MCF 10A (cell line): Measurements from ENCODE around the gene PTPN3. TPM values are rescaled to one million over a fixed set of nuclear protein-coding genes. Genes with fewer than 3 reads are reported as not detected.

ENCODE experiments used
- BruUV-seq: library from RNA; stranded (reverse); fragments of 400-500 nt; replicated peaks from 2 replicates; lab custom pipeline; 2021; lab: Mats Ljungman, UMichigan
- CTCF ChIA-PET: fragments of 300-600 bp; sonication (Branson Sonifier 250); formaldehyde crosslinking; extraction: SDS; loops from one replicate; lab custom pipeline; 2021; ENCODE audit warnings: antibody characterized with exemption, inconsistent platforms; lab: Yijun Ruan, JAX
- POLR2A ChIA-PET: fragments of 300-600, 350-650 bp; sonication (Branson Sonifier 250); formaldehyde crosslinking; extraction: SDS; loops from one replicate; lab custom pipeline; 2020; ENCODE audit warnings: antibody characterized with exemption, inconsistent platforms; lab: Yijun Ruan, JAX
- DNase-seq: peaks from one replicate; pipeline ENCODE4 v3.0.0-alpha.2; 2018; ENCODE audit not compliant: unreplicated experiment
- H3K27ac Mint-ChIP-seq: one replicate; pipeline ENCODE4 v1.8.0; 2022; ENCODE audit warnings: mild to moderate bottlenecking, low read depth, mixed read lengths; ENCODE audit not compliant: unreplicated experiment
- H3K27me3 Mint-ChIP-seq: one replicate; pipeline ENCODE4 v1.8.0; 2022; ENCODE audit warnings: mixed read lengths; ENCODE audit not compliant: insufficient read depth, unreplicated experiment
- H3K36me3 Mint-ChIP-seq: one replicate; pipeline ENCODE4 v1.8.0; 2022; ENCODE audit warnings: mild to moderate bottlenecking, moderate library complexity, mixed read lengths; ENCODE audit not compliant: insufficient read depth, unreplicated experiment
- H3K4me1 Mint-ChIP-seq: one replicate; pipeline ENCODE4 v1.8.0; 2022; ENCODE audit warnings: mixed read lengths; ENCODE audit not compliant: insufficient read depth, unreplicated experiment
- H3K4me3 Mint-ChIP-seq: one replicate; pipeline ENCODE4 v1.8.0; 2022; ENCODE audit warnings: mild to moderate bottlenecking, moderate library complexity, mixed read lengths; ENCODE audit not compliant: unreplicated experiment
- H3K9me3 Mint-ChIP-seq: one replicate; pipeline ENCODE4 v1.8.0; 2022; ENCODE audit warnings: mixed read lengths; ENCODE audit not compliant: unreplicated experiment
- intact Hi-C: fragments of 100-400 bp; cut with micrococcal nuclease; formaldehyde crosslinking; loops from 2 replicates; pipeline ENCODE4 v1.14.1; 2022
- total RNA-seq: library from RNA; stranded (reverse); gene quantifications from 2 replicates; pipeline ENCODE4 v1.2.3, GENCODE V29; 2022
- TF ChIP-seq, protein P1 (sequence below): fragments of 200-600 bp; IDR thresholded peaks from one replicate; pipeline ENCODE4 v1.8.0; 2022; ENCODE audit warnings: antibody characterized with exemption, mild to moderate bottlenecking; ENCODE audit not compliant: unreplicated experiment

Gene PTPN3
- total RNA-seq, 1 experiment from 2014 or later = 6.9 TPM

DNA sequence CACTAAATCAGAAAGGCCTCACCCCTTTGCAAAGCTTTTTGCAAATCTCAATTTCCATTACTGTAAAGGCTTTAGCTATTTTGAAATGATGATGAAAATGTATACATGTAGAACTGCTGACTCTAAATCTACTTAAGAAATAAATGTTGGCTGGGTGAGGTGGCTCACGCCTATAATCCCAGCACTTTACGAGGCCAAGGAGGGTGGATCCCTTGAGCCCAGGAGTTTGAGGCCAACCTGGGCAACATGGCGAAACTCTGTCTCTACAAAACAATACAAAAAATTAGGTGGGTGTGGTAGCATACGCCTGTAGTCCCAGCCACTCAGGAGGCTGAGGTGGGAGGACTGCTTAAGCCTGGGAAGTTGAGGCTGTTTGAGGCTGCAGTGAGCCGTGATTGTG, 64.6 kb downstream of the PTPN3 start:
- no peak for DNase-seq
- Mint-ChIP-seq H3K27me3 (no peaks in the 10 kb centered on the region), H3K9me3 (no peaks in the 10 kb centered on the region), H3K4me3 (no peak overlapping the region), H3K27ac (no peak overlapping the region), H3K4me1 (no peaks in the 10 kb centered on the region), H3K36me3 (peaks cover 28% of the 10 kb centered on the region)
- no TSS peak for BruUV-seq
- POLR2A ChIA-PET = no interaction called here
- CTCF ChIA-PET = interaction anchor here (4.3 kb wide), 1 partner anchor 36 kb away, joined by 27 read pairs; no protein-coding TSS in a partner anchor
- intact Hi-C loops = no loop called here
- TF ChIP-seq, protein P1, sequence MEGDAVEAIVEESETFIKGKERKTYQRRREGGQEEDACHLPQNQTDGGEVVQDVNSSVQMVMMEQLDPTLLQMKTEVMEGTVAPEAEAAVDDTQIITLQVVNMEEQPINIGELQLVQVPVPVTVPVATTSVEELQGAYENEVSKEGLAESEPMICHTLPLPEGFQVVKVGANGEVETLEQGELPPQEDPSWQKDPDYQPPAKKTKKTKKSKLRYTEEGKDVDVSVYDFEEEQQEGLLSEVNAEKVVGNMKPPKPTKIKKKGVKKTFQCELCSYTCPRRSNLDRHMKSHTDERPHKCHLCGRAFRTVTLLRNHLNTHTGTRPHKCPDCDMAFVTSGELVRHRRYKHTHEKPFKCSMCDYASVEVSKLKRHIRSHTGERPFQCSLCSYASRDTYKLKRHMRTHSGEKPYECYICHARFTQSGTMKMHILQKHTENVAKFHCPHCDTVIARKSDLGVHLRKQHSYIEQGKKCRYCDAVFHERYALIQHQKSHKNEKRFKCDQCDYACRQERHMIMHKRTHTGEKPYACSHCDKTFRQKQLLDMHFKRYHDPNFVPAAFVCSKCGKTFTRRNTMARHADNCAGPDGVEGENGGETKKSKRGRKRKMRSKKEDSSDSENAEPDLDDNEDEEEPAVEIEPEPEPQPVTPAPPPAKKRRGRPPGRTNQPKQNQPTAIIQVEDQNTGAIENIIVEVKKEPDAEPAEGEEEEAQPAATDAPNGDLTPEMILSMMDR = no peak

DNA sequence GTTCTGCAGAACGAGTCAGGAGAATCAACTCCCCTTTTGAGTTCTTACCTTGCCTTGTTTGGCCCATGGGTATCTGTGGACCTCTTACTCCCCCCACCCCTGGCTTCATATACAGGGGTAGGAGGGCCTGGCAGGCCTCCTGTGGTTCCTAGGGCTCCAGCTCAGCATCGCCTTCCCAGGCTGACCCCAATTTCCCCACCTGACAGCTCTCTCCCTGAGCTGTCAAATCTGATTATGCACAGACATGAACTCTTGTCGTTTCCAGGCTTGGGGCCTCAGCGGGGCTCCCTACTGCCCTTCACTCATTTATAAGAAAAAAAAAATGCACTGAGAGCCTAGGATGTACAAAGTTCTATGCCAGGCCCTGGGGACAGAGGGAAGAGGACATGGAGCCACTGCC, 67.9 kb downstream of the PTPN3 start:
- ChIA-PET CTCF (interaction anchor here (0.7 kb wide), 1 partner anchor 10 kb away, joined by 4 read pairs; no protein-coding TSS in a partner anchor), POLR2A (no interaction called here)
- Mint-ChIP-seq H3K9me3 (no peaks in the 10 kb centered on the region), H3K36me3 (peaks cover 40% of the 10 kb centered on the region), H3K4me3 (no peak overlapping the region), H3K4me1 (no peaks in the 10 kb centered on the region), H3K27me3 (no peaks in the 10 kb centered on the region), H3K27ac (no peak overlapping the region)
- intact Hi-C loops = no loop called here
- TF ChIP-seq, protein P1 = no peak
- no TSS peak for BruUV-seq
- DNase-seq = no peak

DNA sequence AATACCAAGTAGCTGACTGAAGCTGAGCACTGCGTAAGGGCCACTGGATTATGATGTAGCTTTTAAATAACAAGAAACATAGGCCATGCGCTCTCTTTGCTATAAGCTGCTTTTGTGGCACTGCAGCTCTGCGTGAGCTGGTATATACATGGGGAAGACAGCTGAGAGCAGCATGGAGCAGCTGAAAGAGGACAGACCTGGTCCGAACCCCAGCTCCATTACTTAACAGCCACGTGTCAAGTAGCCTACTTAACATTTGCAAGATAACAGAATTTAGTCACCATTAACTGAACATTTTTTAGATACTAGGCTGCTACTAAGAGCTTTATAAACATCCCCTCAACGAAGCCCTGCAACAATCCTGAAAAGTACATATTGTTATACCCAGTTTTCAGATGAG, 69.3 kb downstream of the PTPN3 start:
- Mint-ChIP-seq H3K27me3 (no peaks in the 10 kb centered on the region), H3K9me3 (no peaks in the 10 kb centered on the region), H3K27ac (no peak overlapping the region), H3K36me3 (peaks cover 43% of the 10 kb centered on the region), H3K4me1 (no peaks in the 10 kb centered on the region), H3K4me3 (no peak overlapping the region)
- no TSS peak for BruUV-seq
- CTCF ChIA-PET = interaction anchor here (0.9 to 2.6 kb wide), 4 partner anchors 9 to 41 kb away, joined by 5 to 13 read pairs (median 8); no protein-coding TSS in a partner anchor
- intact Hi-C loops = no loop called here
- TF ChIP-seq, protein P1 = no peak
- DNase-seq = no peak
- POLR2A ChIA-PET = interaction anchor here (0.8 kb wide), 1 partner anchor 309 kb away, joined by 3 read pairs; no protein-coding TSS in a partner anchor

DNA sequence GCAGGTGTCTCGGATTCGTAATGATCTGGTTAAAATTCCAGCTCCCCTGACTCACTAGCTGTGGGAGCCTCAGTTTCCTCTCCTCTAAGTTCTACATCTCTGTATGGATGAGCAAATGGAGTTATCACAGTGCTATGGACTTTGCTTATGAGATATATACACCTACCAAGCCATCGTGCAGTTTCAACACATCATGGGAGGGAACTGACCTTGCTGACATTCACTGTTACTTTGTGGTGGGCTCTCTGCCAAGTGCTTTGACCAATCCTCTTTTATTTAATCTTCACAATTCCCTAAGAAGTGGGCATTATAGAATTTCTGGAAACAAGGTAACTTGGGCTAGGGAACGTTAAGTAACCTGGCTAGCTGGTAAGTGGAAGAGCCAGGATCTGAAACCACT, 70.2 kb downstream of the PTPN3 start:
- TF ChIP-seq, protein P1 = no peak
- peaks cover 43% of the 10 kb centered on the region for H3K36me3 Mint-ChIP-seq
- CTCF ChIA-PET = interaction anchor here (1.6 to 2.6 kb wide), 3 partner anchors 10 to 42 kb away, joined by 6 to 13 read pairs (median 11); no protein-coding TSS in a partner anchor
- BruUV-seq = no TSS peak
- H3K9me3 Mint-ChIP-seq = no peaks in the 10 kb centered on the region
- intact Hi-C loops = no loop called here
- no peaks in the 10 kb centered on the region for H3K27me3 Mint-ChIP-seq
- no peaks in the 10 kb centered on the region for H3K4me1 Mint-ChIP-seq
- H3K4me3 Mint-ChIP-seq = no peak overlapping the region
- no peak for DNase-seq
- POLR2A ChIA-PET = no interaction called here
- no peak overlapping the region for H3K27ac Mint-ChIP-seq
